GM12864 (cell line): Measurements from ENCODE around the gene OR2H2.

ENCODE experiments used
- DNase-seq: peaks from one replicate; pipeline ENCODE4 v3.0.0-alpha.2; 2011; ENCODE audit warnings: low read depth
- H3K4me3 ChIP-seq: 2 replicates; pipeline ENCODE4 v1.5.1; 2011; ENCODE audit warnings: mild to moderate bottlenecking, low read depth, low read length, control low read depth
- CTCF ChIP-seq: IDR thresholded peaks from 2 replicates; pipeline ENCODE4 v1.5.1; 2011; ENCODE audit warnings: low read depth, mild to moderate bottlenecking, moderate library complexity, low read length, control low read depth, inconsistent platforms; ENCODE audit errors: missing control alignments

Gene OR2H2

GRCh38 chr6:29557320-29557719 lies 27.6 kb upstream of the OR2H2 start:
- TF ChIP-seq CTCF: no peak
- no peak overlapping the region for H3K4me3 ChIP-seq
- no peak for DNase-seq

GRCh38 chr6:29558439-29559079 lies 26.4 kb upstream of the OR2H2 start:
- no peak for TF ChIP-seq CTCF
- no peak overlapping the region for H3K4me3 ChIP-seq
- DNase-seq: no peak

GRCh38 chr6:29559524-29560287 lies 25.2 kb upstream of the OR2H2 start, which contains the start of gene UBD:
UBD (minus strand) TSS chr6:29559732; CDS start chr6:29559701, 31 bp downstream.
- TF ChIP-seq CTCF: no peak
- no peak within 1 kb of the TSS for H3K4me3 ChIP-seq
- no peak for DNase-seq

- H3K4me3 ChIP-seq: no peak overlapping the region
- DNase-seq: no peak
- TF ChIP-seq CTCF: no peak
These were observed 23.8 kb upstream of the OR2H2 start for GRCh38 chr6:29561091-29561490.

GRCh38 chr6:29561606-29562181 lies 23.2 kb upstream of the OR2H2 start:
- TF ChIP-seq CTCF: no peak
- no peak overlapping the region for H3K4me3 ChIP-seq
- DNase-seq: no peak

- DNase-seq: no peak
- H3K4me3 ChIP-seq: no peak overlapping the region
- no peak for TF ChIP-seq CTCF
These were observed 21.4 kb upstream of the OR2H2 start for GRCh38 chr6:29563435-29563965.
